Measurements from ENCODE around the gene NAT10.

Gene NAT10

GRCh38 chr11:34162493-34162820 lies 57.0 kb downstream of the NAT10 start:
- Histone ChIP-seq H3K4me2 (ENCODE audit: low read length) (no peak overlapping the region), H3K9me2 (ENCODE audit: low read depth, low read length) (no peaks in the 10 kb centered on the region), H3K27me3 (ENCODE audit: insufficient read depth, low read length) (no peaks in the 10 kb centered on the region), H3K27ac (ENCODE audit: low read depth, low read length, poor library complexity, severe bottlenecking) (no peak overlapping the region), H3K36me3 (ENCODE audit: insufficient read depth, low read length) (no peaks in the 10 kb centered on the region), H4K20me1 (ENCODE audit: insufficient read depth, low read length) (no peaks in the 10 kb centered on the region), H3K4me3 (ENCODE audit: low read depth, low read length, poor library complexity, severe bottlenecking) (no peak overlapping the region), H3K4me1 (ENCODE audit: insufficient read depth, low read length, severe bottlenecking) (no peaks in the 10 kb centered on the region), H3K9ac (ENCODE audit: low read length) (no peak overlapping the region), H3F3A (ENCODE audit: insufficient read depth, low read length) (no peaks in the 10 kb centered on the region), H2AFZ (ENCODE audit: low read length) (no peak overlapping the region), H3K9me3 (ENCODE audit: low read length) (no peaks in the 10 kb centered on the region), H3K79me2 (ENCODE audit: insufficient read depth, low read length) (no peaks in the 10 kb centered on the region)
- no peak for TF ChIP-seq CTCF (IDR thresholded peaks at IDR 0.05; ENCODE audit: low read length)
- TF ChIP-seq EZH2 (IDR thresholded peaks at IDR 0.05; ENCODE audit: borderline replicate concordance, low read length) = no peak

- Histone ChIP-seq H3K4me1 (ENCODE audit: insufficient read depth, low read length, severe bottlenecking) (no peaks in the 10 kb centered on the region), H3K36me3 (ENCODE audit: insufficient read depth, low read length) (no peaks in the 10 kb centered on the region), H3K79me2 (ENCODE audit: insufficient read depth, low read length) (no peaks in the 10 kb centered on the region), H3K27ac (ENCODE audit: low read depth, low read length, poor library complexity, severe bottlenecking) (no peak overlapping the region), H3K4me3 (ENCODE audit: low read depth, low read length, poor library complexity, severe bottlenecking) (no peak overlapping the region), H3K9me3 (ENCODE audit: low read length) (no peaks in the 10 kb centered on the region), H3K4me2 (ENCODE audit: low read length) (no peak overlapping the region), H3F3A (ENCODE audit: insufficient read depth, low read length) (no peaks in the 10 kb centered on the region), H3K27me3 (ENCODE audit: insufficient read depth, low read length) (no peaks in the 10 kb centered on the region), H2AFZ (ENCODE audit: low read length) (no peak overlapping the region), H3K9me2 (ENCODE audit: low read depth, low read length) (no peaks in the 10 kb centered on the region), H4K20me1 (ENCODE audit: insufficient read depth, low read length) (no peaks in the 10 kb centered on the region), H3K9ac (ENCODE audit: low read length) (no peak overlapping the region)
- TF ChIP-seq EZH2 (IDR thresholded peaks at IDR 0.05; ENCODE audit: borderline replicate concordance, low read length) (no peak), CTCF (IDR thresholded peaks at IDR 0.05; ENCODE audit: low read length) (no peak)
Observed at GRCh38 chr11:34162856-34163255, 57.4 kb downstream of the NAT10 start.

GRCh38 chr11:34165121-34165520 lies 59.7 kb downstream of the NAT10 start:
- Histone ChIP-seq H3K27ac (ENCODE audit: low read depth, low read length, poor library complexity, severe bottlenecking) (no peak overlapping the region), H3K4me1 (ENCODE audit: insufficient read depth, low read length, severe bottlenecking) (no peaks in the 10 kb centered on the region), H3K27me3 (ENCODE audit: insufficient read depth, low read length) (no peaks in the 10 kb centered on the region)

More at GRCh38 chr11:34165121-34165520, 59.7 kb downstream of the NAT10 start:
- H4K20me1 ChIP-seq (ENCODE audit: insufficient read depth, low read length) = no peaks in the 10 kb centered on the region
- H2AFZ ChIP-seq (ENCODE audit: low read length) = no peak overlapping the region
- H3K79me2 ChIP-seq (ENCODE audit: insufficient read depth, low read length) = no peaks in the 10 kb centered on the region
- H3K9me3 ChIP-seq (ENCODE audit: low read length) = no peaks in the 10 kb centered on the region
- no peaks in the 10 kb centered on the region for H3F3A ChIP-seq (ENCODE audit: insufficient read depth, low read length)
- no peaks in the 10 kb centered on the region for H3K36me3 ChIP-seq (ENCODE audit: insufficient read depth, low read length)
- no peak overlapping the region for H3K4me2 ChIP-seq (ENCODE audit: low read length)
- H3K9me2 ChIP-seq (ENCODE audit: low read depth, low read length) = no peaks in the 10 kb centered on the region
- no peak overlapping the region for H3K9ac ChIP-seq (ENCODE audit: low read length)
- no peak for TF ChIP-seq EZH2 (IDR thresholded peaks at IDR 0.05; ENCODE audit: borderline replicate concordance, low read length)
- no peak for TF ChIP-seq CTCF (IDR thresholded peaks at IDR 0.05; ENCODE audit: low read length)
- no peak overlapping the region for H3K4me3 ChIP-seq (ENCODE audit: low read depth, low read length, poor library complexity, severe bottlenecking)
